ENCODE results near the gene EGFLAM.
A peak's percentile ranks its signal among the peaks of the same experiment; 100 is the strongest.
"Not testable (repeated sequence)": the region's sequence is repeated elsewhere in the genome, so short reads cannot be mapped to it uniquely, and the experiment has no call there.

The EGFLAM gene

DNA sequence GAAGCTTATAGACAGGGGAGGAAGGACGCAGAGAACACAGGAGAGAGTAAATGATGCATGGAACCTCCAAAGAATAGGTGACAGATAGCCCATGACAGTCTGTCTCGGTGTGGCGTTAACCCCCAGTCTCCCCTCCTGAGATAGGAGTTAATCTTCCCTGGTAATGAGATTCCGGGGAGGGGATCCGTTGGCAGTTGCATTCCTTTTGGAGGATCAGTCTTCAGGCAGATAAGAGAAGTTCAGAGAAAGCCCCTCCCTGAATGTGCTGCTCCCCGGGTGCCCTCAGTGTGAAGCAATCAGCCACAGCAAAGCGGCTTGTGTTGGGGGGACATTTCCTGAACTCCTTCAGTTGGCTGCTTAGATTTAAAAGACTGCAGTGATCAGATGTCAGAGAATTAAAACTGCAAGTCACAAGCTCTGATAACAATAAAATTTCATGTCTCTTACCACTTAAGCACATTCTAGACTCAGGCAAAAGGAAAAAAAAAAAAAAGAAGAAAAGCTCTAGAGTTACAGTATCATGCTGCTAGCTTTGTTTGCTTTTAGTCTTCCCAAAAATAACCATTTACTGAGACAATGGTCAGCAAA is 121.1 kb downstream of the EGFLAM start:
- no peak for DNase-seq

DNA sequence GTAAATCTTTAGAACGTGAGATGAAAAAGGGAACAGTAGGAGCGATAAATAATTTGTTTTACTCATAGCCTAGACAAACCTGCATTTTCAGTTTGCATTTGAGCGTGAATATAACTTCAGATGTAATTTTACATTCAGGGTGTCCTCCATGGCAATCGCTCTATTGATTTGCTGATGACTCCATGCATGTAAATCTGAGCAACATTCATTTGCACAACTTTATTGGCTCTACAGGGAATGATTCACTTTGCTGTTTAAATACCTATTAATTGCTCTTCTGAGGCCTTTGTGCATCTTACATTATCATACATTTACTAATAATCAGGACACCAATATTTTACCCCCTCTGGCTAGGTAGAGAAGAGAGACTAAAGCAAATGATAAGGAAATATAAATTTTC is 122.2 kb downstream of the EGFLAM start:
- DNase-seq, result no peak

DNA sequence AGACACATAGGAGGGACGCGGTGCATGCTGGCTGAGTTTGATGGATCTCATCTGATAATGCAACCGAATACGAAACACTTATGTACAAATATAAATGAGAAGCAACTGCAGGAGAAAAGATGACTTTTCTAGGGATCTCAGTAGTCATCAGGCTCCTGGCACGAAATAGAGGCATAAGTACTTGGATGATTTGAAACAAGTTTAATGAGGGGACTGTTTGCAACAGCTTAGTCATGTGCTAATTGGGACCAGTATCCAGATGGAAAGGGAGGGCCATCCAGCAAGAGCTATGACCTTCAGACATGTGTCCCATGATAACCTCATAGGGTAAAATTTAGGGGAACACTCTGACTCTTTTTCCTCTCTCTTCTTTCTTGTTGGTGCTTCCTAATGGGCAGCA is 123.0 kb downstream of the EGFLAM start:
- DNase-seq, result no peak

DNA sequence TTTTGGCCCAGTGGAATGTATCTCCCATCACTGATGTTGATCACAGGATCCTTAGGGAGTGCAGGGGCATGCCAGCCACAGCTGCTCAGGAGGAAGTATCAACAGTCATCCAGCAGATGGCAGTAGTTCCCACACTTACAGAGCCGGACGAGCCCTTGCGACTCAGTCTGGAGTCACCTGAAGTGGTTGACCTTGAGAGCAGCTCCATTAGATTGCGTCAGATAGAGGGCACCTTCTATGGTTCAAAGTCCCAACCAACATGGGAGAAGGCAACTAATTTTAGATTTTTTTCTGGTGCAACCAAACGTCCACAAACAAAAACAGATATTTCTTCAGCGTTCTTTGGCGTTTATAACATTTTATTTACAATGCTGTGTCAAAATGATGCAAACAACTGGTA is 124.5 kb downstream of the EGFLAM start:
- DNase-seq, result peak; percentile 33

DNA sequence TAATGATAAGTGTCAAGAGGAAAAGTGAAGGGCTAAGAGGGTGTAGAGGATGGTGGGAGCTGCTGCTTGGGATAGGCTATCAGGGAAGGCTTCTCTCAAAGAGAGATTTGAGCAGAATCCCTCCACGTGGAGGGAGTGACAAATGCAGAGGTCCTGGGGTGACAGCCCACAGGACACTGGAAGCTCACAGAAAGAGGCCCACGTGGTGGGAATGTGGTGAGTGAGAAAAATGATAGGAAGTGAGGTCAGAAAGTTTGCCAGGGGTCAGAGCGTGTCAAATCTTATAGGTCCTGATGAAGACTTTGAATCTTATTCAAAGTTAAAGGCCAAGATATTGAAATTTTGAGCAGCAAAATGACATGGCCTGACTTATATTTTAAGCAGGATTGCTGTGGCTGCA is 125.3 kb downstream of the EGFLAM start:
- no peak for DNase-seq

DNA sequence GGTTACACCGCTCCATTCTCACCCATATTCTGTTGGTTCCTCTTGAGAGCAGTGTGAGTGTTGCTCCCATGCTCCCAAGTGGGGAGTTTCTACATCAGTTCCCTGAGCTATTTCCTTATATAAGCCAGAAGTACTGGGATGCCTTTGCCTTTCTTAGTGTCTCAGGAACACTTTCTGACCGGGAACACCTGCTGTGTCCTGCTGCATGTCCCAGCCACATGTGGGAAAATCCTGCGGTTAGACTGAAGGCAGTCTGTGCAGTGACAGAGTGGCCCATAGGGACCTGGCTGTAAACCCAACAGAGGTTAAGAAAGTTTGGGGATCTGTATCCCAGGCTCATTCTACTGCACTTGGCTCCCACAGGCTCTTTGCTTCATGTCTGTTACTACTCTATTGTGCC is 126.0 kb downstream of the EGFLAM start:
- DNase-seq, result no peak

DNA sequence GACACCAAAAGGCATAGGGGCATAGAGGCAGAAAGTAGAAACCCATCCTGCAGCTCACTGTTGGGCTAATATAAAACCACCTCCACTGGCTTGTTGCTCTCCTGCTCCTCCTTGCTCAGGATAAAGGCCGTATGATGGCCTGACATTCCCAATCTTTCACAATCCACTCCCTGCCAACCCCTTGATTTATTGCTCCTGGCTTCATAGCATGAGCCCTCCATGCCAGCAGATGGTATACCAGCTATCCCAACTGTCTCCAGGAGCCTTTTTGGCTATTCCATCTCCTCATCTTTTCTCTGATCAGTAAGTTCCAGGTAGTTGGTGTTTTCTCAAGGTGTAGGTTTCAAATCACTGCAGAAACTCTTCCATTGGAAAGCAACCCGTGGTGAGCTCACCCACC is 128.8 kb downstream of the EGFLAM start:
- DNase-seq, result no peak

DNA sequence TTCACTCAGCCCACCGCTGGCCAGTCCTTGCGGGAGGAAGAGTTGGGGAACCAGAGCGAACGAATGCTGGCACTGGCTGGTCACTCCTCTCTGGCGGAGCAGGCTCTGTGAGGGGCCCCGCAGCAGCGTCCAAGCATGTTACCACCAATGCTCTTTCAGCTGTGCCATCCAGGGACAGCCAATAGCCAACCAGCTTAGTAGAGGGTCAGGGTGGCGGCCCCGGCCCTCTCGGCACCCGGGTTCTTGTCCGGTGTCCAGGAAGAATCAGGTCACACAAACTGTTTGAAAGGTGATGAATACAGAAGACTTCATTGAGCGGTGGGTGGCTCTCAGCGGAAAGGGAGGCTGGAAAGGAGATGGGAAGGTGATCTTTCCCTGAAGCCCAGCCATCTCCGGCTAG is 135.3 kb downstream of the EGFLAM start:
- no peak for DNase-seq

DNA sequence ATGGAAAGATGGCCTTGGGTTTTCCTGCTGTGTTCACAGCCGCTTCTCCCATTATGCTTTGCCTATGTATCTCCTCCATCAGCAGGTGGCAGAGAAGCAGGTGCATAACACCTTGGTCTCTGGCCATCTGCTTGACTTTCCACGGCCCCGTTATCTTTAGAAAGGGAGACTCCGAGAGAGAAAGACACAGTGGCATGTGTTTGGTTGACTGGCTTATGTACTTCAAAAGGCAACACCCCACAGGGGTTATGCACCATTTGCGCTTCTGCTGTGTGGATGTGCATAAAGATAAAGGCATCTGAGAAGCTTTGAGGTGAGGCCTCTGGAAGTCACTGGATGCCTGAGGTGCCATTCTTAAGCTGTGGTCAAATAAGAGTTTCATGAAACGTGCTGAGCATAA is 138.4 kb downstream of the EGFLAM start:
- DNase-seq, result no peak

DNA sequence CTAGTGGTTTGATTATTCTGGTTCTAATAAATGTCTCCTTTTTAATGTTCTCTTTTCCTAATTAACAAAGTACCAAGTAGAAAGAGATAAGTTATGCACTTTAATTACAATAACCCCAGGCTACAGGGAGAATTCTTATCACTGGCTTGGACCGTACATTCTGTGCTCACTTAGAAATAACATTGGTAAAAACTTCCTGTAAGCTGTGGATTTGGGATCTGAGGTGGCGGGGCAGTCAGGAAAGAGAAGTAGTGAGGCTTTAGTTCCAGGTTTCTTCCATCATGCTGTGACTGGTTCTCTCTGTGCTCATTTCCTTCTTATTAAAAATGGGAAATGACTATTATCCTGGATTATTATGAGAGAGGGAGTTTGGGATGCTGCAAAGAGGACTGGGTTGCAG is 142.0 kb downstream of the EGFLAM start:
- no peak for DNase-seq

DNA sequence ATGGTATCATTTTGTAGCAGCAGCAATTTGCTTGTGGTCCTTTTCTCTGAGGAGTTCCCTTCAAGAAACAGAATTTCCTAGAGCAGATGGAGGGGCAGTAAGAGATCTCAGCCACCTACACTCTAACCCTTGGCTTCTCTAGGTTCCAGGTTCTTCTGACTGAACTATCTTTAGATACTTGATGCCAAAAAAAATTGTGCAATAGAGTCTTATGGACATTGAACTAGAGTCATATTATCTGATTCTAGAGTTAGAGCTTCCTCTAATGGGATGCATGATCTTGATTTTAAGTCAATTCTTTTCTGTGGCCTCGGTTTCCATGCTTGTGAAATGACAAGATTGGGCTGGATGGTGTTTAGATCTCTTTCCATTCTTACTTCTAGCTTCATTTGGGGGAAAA is 142.8 kb downstream of the EGFLAM start:
- DNase-seq, result no peak

DNA sequence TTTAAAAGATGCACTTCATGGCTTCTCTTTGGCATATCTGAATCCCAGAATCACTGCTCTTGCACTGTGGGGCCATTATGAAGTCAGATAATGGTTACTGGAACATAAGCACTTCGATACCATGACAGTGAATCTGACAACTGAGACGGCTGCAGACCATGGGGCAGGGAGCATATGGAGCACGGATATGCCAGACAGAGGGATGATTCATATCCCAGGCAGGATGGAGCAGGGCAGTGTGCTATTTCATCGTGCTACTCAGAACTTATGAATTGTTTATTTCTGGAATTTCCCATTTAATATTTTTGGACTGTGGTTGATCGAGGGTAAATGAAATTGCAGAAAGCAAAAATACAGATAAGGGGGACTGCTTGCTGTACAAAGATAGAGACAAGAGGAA is 145.0 kb downstream of the EGFLAM start:
- no peak for DNase-seq

DNA sequence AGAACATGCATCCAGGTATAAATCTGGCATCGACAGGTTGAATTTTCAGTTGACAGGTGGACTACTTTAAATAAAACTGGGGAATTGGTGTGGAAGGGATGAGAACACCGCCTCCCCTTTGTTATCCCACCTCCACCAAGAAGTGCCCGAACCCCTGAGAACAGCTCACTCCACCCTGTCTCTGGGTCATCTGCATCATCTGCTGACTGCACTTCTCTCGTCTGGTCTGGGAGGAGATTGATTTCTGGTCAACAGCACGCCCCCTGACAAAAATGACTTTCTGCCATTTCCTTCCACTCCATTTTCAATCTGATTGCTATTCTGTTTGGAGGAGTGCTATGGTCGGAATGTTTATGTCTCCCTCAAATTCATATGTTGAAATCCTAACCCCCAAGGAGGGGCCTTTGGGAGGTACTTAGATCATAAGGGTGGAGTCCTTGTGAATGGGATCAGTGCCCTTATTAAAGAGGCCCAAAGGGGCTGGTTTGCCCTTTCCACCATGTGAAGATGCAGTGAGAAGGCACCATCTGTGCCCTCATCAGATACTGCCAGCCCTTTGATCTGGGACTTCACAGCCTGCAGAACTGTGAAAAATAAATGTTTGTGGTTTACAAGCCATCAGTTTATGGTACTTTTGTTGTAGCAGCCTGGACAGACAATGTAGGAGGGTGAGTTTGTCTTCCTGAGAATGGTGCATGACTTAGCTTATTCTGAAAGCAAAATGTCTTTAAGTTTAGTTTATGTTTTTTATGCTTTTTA is 145.7 kb downstream of the EGFLAM start:
- DNase-seq, result no peak

DNA sequence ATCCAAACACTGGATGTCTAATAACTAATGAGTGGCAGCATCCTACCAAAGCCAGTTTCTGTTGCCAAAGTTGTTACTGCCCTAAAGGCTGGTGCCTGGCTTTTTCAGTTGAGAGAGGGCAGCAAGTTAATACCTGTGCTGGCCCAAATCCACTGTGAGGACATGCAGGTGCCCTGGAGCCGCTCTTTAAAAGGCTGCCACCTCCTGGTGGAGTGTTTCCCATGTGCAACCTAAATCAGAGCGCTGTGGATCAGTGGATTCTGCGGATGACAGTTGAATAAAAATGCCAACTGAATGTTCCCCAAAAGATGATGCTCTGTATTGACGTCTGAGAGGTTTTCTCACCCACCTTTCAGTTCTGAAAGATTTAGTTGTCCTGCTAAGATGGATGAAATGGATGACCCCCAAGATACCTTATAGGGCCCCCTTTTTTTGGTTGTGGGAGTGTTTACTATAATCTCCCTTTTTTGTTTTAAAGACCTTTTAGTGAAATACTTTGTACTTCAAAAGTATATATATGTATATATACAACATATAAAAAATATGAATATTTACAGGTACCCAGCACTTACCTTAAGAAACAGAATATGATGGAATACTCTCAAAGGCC is 146.4 kb downstream of the EGFLAM start:
- DNase-seq, result no peak

DNA sequence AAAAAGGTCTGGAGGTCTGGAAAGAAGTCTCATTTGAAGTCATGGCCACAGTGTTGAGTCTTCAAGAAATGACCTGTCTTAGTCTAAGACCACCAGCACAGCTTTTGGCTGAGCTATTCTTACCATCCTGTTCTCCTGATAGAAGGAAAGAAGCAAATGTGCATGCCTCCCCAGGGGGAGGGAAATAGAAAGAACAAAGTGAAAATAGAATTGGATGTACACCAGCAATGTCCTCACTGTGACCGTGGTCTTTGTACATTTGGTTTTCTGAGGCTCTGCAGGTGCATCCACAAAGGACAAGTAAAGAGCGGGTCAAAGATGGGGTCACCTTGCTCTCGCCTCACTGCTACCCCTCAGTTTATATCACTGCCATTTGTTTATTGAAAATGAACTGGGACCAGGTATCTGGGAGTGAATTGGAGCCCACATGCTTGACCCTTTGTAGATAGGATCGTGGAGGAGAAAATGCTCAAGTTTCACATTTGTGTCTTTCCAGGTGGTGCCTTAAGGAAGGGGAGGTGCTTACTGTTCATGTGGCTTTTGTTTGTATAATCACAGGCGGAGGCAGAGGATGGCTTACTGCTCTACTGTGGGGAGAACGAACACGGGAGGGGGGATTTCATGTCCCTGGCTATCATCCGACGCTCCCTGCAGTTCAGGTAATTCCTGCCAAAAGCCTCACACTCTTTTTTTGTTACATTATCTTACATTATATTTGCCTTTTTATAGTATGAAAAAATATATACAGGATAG is 150.3 kb downstream of the EGFLAM start:
- no peak for DNase-seq

DNA sequence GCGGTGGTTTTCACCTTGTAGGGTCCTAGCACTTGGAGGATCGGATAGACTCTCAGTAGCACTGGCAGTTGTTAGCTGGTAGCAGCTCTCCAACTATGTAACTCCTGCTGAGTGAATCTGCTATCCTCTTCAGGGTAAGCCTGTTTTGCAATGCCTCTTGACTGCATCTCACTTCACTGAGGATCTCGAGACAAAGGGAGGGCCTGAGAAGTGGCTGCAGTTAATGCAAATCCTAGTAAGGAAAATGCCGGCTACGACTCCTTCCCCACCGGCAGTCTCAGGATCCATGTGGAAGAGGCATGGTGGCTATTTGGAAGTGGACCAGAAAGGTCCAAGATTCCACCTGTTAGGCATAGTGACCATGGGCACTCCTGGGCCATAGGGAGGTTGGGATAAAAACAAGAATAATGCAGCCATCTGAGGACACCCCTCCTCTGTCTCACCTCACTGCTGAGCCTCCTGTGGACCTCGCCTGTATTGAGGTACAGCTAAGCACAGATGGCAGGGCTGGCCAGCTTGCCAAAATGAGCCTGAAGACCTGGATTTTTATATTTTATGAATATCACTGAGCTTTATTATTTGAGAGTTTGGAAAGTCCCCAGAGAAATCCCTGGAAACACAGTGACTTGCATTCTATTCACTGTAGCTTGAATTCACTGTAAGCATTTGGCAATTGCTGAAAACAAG is 152.1 kb downstream of the EGFLAM start:
- no peak for DNase-seq

DNA sequence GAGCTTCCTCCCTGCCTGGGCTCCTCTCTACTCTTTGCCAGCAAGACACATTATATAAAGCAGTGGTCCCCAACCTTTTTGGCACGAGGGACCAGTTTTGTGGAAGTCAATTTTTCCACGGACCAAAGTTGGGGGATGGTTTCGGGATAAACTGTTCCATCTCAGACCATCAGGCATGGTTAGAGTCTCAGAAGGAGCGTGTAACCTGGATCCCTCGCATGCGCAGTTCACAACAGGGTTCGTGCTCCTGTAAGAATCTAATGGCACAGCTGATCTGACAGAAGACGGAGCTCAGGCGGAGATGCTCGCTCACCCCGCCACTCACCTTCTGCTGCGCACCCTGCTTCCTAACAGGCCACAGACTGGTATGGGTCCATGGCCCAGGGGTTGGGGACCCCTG is 155.3 kb downstream of the EGFLAM start:
- DNase-seq, result no peak

DNA sequence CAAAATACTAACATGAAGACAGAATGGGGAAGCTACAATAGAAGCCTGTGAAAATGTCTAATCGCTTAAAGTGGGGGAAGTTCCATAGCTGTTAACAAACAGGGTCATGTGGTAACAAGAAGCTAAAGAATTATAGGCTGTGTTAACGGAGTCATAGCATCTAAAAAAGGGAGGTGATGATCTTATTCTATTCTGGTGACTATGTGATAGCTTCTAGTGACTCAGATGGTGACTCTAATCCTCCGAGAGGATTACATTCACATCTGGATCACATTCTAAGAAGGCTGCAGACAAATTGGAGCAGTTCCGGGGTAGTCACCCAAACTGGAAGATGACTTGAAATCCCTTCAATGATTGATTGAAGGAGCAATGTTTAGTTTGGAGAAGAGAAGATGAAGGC is 156.0 kb downstream of the EGFLAM start:
- DNase-seq, result peak; percentile 84

DNA sequence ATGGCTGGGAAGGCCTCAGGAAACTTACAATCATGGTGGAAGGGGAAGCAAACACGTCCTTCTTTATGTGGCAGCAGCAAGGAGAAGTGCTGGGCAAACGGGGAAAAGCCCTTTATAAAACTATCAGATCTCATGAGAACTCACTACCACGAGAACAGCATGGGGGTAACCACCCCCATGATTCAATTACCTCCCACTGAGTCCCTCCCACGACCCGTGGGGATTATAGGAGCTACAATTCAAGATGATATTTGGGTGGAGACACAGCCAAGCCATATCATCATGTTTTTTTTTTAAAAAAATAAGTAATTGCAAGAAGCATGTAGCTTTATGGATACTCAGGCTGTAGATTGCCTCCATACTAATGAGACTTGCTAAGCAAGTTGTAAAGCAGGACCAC is 157.4 kb downstream of the EGFLAM start:
- DNase-seq, result not testable (repeated sequence)

DNA sequence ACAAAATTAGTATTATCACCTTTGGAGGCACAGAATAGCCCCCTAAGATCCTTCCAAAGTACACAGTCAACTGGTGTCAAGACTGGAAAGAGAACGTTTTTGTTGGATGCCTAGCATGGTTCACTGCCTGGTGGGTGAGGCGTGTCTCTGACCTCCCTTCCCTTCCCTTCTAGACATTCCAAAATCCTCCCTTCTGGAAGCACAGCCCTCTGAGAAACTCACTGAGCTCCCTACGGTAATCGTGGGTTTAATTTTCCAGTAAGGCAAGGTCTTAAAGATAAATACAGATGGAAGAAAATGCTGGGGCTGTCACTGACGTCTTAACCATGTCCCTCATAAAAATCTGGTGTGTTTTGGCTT is 159.3 kb downstream of the EGFLAM start:
- no peak for DNase-seq

DNA sequence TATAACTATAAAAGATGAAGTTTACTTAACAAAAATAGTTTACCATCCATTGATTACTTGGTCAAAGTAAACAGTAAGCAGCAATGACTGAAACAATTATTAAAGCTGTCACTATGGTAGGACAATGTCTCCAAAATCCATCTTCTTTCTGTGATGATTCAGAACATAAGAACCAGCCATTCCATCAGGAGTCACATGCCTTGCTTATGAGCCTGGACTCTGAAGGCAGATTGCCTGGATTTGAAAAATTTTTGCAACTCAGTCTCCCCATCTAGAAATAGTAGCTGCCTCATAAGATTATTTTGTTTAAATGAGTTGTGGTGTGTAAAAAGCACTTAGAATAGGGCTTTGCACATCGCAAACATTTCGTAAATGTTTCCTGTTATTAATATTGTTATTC is 161.9 kb downstream of the EGFLAM start:
- no peak for DNase-seq

DNA sequence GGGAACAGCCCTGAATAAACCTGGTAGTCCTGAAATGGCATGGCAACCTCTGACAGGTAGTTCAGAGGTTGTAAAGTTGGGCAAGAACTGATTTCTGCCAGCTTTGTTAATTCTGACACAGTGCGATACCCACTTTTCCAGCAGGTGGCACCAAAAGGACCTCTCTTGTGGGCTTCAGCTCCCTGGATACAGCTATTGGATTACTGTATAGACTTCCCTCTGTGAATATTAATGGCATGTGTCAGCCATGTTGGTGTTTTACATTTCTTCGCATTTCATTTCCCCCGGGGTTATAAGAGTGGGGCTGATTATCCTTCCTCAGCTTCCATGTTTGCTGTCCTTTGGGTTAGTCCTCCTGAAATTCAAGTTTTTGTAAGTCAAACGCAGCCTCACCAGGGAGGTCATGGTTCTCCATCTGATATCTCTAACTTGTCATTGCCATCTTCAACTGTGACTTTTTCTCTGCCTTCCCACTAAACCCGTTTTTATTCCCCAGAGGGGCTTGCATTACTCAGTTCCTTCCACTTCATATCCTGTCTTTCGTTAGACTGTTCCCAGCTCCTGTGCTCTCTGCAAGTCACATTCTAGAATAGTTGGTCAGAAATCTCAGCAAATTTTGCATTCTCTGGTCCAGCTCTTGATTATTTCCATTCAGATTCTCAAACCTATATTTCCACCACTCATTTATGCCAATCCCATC is 162.5 kb downstream of the EGFLAM start:
- DNase-seq, result peak; percentile 37

DNA sequence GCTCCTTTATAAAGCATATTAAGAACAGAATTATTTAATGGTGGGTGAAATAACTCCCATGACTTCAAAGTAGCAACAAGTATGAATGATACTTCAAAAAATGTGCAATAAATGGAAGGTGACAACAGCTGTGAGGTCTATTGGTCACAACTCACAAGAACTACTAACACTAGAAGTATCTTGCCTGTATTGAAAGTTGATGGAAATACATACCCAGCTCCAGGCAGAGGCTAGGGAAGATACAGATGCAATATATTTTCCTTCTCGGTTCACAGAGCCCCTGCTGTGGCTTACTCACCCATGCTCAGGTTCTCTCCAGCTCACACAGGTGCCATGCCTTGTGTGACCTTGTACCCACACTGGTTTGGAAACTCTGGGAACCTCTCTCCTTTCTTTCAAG is 164.3 kb downstream of the EGFLAM start:
- DNase-seq, result no peak

All from MV-4-11 (cell line).